Suppressor macrophage (primary cell): ENCODE measurements around the gene HAPLN2.

Experiments used
- DNase-seq, 4 experiments: peaks; one replicate each; pipeline ENCODE4 v3.0.0-alpha.2; 2020 to 2022

The HAPLN2 gene

GRCh38 chr1:156663178-156663577 is 44.0 kb downstream of the HAPLN2 start:
- no peak for DNase-seq

DNA sequence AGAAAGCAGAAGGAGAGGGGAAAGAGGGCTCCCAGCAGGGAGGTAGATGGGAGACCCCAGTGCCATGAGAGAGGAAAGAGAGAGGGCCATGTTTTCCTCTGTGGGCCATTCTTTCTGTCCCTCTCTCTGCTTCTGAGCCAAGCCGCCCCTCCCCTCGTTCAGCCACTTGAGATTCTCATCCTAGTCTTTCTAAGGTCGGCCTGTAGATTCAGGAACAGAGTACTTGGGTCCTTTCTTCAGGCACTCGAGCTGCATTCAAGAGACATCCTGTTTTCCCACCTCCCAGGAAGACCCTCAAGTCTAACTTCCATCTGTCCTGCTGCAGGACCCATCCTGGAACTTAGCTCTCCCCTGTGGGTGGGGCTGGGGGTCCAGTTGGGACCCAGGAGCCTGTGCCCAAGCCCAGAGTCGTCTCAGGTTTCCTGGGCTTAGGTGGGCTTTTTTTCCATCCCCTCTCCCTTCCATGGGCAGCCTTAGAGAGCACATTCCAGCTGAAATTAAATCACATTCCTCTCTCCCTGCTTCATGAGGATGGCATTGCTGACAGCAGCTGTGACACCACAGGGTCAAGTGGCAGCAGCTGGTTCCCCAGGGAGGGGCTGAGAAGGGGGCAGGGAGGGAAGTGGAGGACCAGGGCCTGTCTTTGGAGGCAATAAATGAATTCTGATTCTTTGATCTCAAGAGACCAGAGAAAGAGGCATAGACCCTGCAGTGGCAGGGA is 45.0 kb downstream of the HAPLN2 start:
- DNase-seq = no peak

- peak; percentile 58 to 76 (median 74) for DNase-seq
Measured at GRCh38 chr1:156664767-156665411, 45.7 kb downstream of the HAPLN2 start.

GRCh38 chr1:156665539-156665938 is 46.3 kb downstream of the HAPLN2 start:
- DNase-seq = no peak

- no peak for DNase-seq
Measured at GRCh38 chr1:156666862-156667609, 47.8 kb downstream of the HAPLN2 start.

GRCh38 chr1:156667610-156667967 is 48.4 kb downstream of the HAPLN2 start:
- no peak for DNase-seq

DNA sequence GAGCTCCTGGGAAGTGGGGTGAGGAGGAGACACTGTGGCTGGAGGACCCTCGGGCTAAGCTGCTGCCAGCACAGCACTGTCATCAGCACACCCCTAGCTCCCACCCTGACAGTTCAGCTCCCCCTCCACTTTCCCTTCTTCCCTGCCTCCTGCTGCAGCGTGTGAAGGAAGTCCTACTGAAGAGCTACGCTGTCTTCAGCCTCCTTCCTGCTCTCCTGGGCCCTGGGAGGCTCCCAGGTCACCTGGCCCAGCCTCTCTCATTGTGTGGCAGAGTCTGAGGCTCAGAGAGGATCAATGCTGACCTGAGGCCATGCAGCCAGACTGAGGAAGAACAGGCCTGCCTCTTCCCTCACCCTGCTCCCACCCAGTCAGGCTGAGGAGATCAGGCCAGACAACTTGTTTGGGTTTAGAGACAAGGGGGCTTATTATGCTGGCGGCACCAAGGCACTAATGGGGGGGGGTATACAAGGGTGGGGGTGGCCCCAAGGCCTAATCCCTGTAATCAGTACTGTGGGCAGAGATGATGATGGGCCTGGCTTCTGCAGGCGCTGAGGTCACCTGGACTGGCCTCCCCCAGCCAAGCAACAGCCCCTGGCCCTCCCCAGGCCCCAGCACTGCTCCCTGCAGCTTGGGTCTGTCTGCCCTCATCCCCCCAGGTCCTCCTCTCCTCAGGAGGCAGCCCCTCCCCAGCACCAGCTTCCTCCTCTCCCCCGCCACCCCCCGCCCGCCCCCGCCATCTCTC is 48.9 kb downstream of the HAPLN2 start:
- no peak for DNase-seq

GRCh38 chr1:156668801-156669637 is 49.8 kb downstream of the HAPLN2 start:
- no peak for DNase-seq

DNA sequence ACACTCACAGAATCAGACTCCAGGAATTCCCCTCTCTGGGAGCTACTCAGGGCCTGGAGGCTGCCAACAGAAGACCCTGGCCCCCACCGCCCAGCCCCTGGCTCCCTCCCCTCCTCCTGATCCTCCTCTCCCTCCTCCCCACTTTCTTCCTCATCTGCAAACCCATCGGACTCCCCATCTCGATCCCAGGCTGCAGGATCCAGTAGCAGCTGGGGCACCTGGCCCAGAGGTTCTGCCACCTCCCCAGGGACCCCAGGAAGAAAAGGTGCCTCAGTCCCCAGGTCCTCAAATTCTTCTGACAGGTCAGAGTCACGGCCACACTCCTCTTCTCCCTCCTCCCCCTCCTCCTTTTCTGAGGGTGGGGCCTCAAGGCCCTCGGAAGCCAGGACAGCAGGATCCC is 50.6 kb downstream of the HAPLN2 start:
- no peak for DNase-seq

- no peak for DNase-seq
Measured at GRCh38 chr1:156670359-156670758, 51.1 kb downstream of the HAPLN2 start.

GRCh38 chr1:156670791-156671190 is 51.6 kb downstream of the HAPLN2 start:
- no peak for DNase-seq

DNA sequence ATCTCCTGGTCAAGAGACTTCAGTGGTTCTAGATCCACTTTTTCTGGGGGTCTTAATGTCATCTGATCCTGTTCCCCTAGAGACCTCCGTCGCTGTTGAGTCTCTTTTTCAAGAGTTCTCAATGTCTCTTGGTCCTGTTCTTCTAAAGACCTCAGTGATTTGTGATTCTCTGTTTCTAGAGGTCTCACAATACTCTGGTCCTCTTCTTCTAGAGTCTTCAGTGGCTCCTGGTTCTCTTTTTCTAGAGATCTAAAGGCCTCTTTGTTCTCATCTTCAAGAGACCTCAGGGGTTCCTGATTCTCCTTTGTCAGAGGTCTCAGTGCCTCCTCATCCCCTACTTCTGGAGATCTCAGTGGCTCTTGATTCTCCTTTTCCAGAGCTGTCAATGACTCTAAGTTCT is 52.6 kb downstream of the HAPLN2 start:
- no peak for DNase-seq

GRCh38 chr1:156673387-156674121 is 54.3 kb downstream of the HAPLN2 start:
- DNase-seq = peak; percentile 31 to 70 (median 66)
